KBM-7 (cell line): ENCODE measurements around the gene TMTC1.

Source experiments
- DNase-seq: peaks from one replicate; pipeline ENCODE4 v3.0.0-alpha.2; 2015
- in situ Hi-C: fragments of 300-500 bp; cut with MboI; formaldehyde crosslinking; loops from 2 replicates; pipeline ENCODE4 v1.14.3; 2020; ENCODE audit warnings: low sequenced_read_pairs, low pct_unique_long_range_greater_than_20kb, mixed read lengths

TMTC1 gene

DNA sequence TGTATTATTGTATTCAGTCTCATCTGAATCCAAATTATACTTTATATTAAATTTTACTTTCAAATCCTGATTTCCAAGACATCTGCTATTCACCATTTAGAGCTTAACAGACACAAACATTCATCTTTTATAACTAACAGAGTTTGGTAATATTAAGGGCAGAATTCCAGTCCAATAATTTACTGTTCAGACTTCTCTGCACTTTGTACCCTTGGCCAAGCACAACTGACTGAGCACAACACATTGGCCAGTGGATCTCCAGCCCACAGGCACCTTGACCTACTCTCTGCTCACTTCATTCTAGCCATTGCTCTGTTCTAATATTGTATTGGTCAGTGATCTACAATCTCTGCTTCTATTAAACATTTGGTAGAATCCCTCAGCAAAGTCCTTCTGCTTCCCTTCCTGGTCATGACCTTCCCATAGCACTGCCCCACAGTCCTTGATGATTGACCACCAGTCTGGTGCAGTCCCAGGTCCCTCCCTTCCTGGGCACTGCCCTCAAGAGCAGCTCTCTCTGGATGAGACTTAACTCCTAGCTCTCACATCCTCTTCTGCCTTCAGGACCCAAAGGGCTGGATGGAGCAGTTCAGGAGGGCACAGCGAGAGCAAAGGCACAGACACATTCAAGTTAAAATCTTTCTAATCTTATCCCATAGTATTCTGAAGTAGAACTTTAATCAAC lies 188.5 kb downstream of the TMTC1 start:
- no peak for DNase-seq
- in situ Hi-C loops = no loop called here

DNA sequence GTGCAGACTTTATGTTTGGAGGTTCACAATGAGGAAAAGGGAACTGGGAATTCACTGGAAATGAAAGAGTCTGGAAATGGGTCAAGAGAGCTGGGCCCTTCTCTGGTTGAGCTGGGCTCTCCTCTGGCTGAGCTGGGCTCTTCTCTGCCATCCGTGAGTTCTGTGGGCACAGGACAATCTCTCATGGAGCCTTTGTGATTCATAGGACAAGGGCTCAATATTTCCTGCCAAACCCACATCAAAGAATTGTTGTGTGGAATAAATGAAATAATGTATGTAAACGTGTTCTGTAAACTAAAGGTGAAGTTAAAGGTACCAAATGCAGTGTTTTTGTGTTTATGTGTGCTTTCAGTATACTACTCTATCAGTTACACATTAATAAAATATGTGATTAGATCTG lies 190.7 kb downstream of the TMTC1 start:
- in situ Hi-C loops = no loop called here
- no peak for DNase-seq

DNA sequence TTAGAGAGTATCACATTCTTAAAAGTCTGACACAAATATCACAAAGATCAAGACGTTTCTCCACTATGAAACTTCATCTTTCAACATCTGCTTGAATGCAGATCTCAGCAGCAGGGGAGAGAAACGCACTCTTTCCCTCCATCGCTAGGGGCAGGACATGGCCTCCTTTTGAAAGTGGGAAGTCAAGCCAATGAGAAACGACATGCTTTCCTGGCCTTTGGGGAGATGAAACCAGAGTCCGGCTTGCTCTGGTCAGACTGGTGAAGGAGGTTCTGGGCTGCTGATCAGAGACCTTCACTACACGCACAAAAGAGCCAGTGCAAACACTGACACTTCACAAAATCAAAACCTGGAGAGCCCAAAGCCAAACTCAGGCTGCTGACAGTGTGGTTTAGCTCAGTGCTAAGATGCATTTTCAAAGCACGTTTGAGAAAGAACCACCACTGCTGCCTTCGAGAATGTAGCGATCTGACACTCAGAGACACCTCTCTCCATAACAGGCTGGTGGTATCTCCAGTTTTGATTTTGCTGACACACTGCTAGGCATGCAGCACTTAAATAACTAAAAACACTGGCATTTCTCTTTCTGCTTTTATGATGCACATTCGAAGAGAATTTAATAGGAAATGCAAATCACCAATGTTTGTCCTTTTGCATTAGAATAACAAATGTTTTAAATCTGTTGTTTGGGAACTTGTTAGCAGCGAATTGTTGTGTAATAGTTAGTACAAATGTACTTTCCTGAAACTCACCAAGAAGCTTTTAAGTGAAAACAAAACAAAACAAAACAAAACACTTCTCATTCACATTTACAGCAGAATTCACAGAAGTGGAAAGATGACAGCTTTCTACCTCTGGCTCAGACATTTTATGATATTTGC lies 192.4 kb downstream of the TMTC1 start:
- in situ Hi-C loops = no loop called here
- DNase-seq = no peak

DNA sequence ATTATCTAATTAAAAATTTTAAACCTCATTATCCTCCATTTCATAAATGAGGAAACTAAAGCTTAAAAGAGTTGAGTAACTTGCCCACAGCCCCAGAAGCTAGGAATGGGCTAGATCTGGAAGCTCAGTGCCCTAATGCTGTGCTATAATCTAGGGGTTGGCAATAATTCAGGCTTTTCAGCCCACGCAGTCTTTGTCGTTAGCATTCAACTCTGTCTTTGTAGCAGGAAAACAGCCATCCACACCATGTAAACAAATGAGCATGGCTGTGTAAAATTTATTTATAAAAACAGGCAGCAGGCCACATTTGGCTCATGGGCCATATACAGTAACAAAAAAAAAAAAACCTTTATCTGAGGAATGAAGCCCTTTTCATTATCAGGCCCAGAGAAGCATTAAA lies 193.9 kb downstream of the TMTC1 start:
- no peak for DNase-seq
- in situ Hi-C loops = no loop called here

DNA sequence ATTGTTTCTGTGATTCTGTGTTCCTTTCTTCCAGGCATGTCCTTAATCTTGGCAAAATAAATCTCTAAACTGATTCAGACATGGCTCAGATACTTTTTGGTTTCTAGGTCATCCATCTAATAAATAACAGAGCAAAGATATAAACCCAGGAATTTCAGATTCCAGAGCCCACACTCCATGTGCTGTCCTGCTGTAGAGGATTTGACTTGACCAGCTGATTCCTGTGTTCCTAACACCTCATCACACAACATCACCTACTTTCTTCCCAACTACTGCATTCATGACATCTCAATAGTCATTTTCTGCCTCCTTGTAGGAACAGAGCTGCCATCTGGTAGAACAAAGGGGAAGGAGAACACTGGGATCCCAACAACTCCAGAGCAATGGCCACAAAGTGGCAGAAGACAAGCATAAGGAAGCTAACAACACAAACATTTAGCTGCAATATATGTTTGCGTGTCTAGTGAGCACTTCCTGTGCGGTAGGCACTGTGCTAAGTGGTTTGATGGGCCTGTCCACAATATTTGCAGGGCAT lies 194.4 kb downstream of the TMTC1 start:
- in situ Hi-C loops = no loop called here
- no peak for DNase-seq

DNA sequence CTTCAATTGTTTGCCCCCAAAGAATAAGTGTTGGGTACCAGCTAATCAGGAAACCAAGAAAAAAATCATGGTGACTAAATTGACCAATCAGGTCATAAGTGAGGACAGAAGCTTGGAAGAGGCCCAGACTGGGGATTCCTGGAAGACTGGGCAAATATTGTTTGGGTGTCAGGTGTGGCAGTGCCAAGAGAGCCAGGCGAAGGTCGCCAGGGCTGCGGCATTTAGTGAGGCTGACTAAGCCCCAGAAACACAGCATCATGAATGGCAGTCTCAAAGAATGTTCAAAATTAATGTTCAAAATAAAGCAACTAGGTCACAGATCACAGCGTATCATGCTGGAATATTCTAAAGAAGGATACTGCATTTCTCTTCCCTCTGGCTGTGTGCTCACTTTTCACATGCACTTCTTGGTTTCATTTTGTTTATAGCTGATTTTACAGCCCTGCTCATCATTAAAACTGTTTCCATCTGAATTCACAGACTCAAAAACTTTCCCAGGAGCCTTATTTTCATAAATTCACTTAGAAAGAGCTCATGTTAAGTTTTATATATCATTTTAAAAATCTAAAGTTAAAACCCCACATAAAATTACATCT lies 201.0 kb downstream of the TMTC1 start:
- in situ Hi-C loops = no loop called here

DNA sequence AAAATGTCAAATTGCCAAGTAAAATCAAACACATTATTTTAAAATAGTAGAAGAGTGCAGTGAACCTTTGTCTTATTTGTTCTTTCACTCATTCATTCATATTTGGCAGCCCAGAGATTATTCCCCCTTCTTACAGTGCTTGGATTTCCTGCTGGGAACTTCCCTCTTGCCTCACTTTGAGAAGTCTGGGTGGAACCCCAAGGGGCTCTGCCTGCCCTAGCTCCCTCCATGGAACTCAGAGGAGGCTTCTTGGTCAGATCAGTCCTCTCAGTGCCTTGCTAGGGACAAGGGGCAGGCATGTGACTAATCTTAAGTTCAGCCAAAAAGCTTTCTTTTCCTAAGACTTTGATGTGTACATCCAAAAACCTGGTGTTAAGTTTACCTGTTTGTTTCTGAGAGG lies 201.6 kb downstream of the TMTC1 start:
- in situ Hi-C loops = no loop called here
- no peak for DNase-seq

More for the DNA sequence above, 201.0 kb downstream of the TMTC1 start:
- DNase-seq = no peak

DNA sequence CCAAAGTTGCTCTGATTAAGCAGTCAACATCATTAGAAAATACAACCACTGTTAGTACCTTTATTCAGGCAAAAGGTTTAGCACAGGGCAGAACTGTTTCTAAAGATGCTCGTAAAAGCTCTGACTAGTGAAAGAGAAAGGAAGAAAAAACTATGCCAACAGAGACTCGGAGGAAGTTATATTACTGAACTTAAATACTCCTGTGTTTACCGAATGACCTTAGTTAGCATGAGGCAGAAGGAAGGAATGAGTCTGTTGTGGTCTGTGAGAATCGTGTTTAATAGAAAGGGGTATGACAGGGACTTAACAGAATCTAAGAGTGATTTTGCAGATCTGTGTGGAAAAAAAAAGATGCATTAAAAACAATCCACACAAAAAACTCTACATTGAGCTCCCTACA lies 202.1 kb downstream of the TMTC1 start:
- in situ Hi-C loops = no loop called here
- DNase-seq = no peak

DNA sequence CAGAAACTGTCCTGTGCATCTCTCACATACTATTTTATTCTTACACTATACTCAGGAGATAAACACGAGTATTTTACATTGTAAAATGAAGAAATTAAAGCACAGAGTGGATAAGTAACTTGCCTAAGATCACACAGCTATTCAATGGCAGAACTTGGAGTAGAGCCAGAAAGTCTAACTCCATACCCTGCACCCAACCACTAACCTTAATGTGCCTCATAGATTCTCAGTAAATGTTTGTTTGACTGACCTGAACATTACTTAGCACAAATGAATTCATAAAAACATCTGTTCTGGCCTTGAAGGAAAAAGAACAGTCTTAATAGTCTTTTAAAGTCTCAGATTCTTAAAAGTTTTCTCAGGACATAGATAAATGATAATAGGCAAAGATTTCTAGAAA lies 202.8 kb downstream of the TMTC1 start:
- DNase-seq = no peak
- in situ Hi-C loops = no loop called here

DNA sequence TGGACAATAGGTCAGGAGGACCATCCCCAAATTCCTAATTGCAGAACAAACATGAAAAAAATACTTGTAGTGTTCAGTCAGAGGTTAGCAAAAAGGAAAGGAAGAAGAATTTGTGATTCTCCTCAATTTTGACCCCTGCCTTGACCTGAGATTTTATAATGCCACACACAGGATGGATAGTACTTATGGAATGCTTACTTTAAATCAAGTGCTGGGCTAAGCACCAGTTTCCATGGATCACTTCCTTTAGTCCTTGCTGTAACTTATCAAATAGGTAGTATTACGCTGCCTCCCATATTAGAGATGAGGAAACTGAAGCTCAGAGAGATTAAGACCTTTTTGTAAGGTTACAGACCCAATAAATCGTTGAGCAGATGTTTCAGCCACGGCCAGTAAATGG lies 205.0 kb downstream of the TMTC1 start:
- DNase-seq = no peak
- in situ Hi-C loops = no loop called here

DNA sequence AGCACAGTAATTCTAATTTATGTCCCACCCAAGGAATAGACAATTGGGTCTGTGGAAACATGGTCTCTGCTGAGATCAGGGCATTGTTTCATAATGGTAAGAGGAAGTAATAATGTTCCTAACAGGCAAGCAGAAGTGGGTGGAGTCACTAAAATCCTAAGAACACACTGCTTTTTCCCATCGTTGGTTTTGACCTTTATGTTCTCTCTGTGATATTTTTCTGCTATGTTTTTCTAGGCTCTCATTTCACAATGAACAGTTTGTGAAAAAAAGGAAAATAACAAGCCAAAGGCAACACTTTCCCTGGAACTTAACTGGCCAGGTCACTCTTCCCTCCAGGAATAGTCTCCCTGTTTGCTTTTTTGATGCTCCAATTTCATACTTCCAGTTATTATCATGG lies 205.7 kb downstream of the TMTC1 start:
- in situ Hi-C loops = no loop called here
- no peak for DNase-seq

DNA sequence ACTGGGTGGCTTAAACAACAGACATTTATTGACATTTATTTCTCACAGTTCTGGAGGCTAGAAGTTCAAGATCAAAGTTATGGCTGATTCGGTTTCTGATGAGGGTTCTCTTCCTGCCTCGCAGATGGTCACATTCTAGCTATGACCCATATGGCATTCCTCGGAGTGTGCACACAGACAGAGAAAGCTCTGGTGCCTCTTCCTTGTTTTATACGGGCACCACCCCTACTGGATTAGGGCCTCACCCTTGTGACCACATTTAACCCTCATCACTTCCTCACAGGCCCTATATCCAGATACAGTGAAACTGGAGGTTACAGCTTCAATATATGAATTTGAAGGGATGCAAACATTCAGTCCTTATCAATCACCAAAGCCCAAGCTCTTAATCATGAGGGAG lies 209.2 kb downstream of the TMTC1 start:
- in situ Hi-C loops = loop anchor here (25.0 kb wide), 1 partner anchor 1263 kb away; no protein-coding TSS in a partner anchor
- DNase-seq = no peak

DNA sequence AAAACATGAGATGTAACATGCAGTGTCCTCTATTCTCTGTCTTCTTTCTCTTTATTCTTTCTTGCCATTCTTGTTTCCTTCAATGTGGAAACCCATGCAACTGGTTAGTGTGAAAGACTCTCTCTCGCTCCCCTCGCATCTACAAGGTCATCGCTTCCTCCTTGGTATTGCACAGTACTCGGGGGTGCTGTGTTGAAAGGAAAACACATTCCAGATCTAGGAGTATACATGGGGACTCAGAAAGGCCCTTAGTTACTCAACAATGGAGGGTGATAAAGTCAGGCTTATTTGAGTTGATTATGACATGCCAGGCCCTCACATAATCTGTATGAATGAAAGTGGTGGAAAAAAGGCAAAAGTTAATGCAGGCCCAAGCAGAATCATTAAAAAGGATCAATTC lies 210.8 kb downstream of the TMTC1 start:
- DNase-seq = no peak

DNA sequence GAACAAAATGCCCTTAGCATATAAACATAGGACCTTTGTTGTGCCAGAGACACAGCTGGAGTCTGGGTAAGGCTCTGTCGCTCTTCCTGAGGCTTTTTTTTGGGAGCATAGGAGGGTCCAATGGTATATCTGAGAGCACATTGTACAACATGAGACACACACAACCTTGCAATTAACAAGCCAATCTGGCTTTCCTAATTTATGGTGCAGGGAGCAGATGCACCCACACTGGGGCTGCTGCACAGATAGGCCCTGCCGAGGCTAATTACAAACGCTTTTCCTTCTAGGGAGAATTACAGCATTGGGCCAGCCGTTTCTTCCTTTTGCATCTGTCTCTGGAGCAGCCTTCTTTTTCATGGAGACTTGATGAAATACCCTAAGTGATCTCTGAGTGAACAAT lies 211.3 kb downstream of the TMTC1 start:
- in situ Hi-C loops = loop anchor here (25.0 kb wide), 1 partner anchor 1265 kb away; no protein-coding TSS in a partner anchor
- DNase-seq = no peak

More for the DNA sequence above, 210.8 kb downstream of the TMTC1 start:
- in situ Hi-C loops = loop anchor here (25.0 kb wide), 1 partner anchor 1264 kb away; no protein-coding TSS in a partner anchor

DNA sequence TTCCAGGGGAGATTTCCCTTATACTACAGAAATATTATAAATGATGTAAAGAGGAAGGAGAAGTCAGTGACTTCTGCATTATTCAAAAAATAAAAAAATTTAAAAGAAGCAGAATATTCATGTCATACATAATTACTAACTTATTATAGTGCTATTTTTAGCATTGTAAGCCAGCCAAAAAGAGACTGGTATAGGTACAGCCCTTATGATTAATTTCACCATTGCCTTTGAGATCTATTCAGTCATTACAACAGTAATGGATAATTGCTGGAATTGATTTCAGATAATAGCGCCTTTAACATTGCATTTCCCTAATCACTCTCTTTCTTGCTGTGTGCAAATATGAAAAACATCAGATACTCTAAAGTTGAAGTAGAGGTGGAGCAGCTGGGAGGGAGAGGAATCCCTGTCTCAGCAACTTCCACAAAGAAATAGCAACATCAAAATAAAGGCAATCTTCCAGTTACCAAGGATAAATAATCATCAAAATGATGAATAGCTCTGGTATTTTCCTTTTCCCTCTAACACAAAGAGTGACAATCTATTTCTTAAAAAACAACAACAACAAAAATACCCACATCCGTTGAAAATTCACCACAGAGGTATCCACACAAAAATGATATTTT lies 214.5 kb downstream of the TMTC1 start:
- in situ Hi-C loops = loop anchor here (25.0 kb wide), 1 partner anchor 1268 kb away; no protein-coding TSS in a partner anchor
- DNase-seq = no peak

DNA sequence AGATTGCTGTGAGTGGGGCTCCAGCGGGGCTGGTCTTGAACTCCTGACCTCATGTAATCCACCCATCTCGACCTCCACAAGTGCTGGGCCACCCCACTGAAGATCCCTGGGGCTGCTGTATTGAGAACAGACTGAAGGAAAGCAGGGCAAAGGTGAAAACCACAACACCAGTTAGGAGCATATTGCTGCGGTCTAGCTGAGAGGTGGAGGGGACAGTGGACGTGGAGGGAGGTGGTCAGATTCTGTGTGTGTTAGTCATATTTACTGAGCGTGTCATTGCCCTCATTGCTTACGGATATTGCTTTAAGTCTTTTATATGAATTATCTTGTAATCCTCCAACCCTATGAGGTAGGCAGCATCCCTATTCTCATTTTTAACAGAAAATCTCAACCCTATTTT lies 217.3 kb downstream of the TMTC1 start:
- in situ Hi-C loops = loop anchor here (25.0 kb wide), 1 partner anchor 1271 kb away; no protein-coding TSS in a partner anchor
- DNase-seq = no peak

DNA sequence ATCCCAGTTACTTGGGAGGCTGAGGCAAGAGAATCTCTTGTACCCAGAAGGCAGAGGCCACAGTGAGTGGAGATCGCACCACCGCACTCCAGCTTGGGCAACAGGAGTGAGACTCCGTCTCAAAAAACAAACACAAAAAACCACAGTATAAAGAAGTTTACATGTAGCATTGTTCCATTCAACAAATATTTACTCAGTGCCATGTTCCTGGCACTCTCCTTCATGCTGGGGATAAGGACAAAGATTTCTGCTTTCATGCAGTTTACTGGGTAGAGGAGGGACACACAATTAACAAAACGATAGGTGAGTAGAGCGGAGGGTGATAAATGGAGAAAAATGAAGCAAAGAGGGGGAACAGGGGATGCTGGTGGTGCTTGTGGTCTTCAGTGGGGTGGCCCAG lies 218.0 kb downstream of the TMTC1 start:
- DNase-seq = no peak
- in situ Hi-C loops = loop anchor here (25.0 kb wide), 1 partner anchor 1272 kb away; no protein-coding TSS in a partner anchor

DNA sequence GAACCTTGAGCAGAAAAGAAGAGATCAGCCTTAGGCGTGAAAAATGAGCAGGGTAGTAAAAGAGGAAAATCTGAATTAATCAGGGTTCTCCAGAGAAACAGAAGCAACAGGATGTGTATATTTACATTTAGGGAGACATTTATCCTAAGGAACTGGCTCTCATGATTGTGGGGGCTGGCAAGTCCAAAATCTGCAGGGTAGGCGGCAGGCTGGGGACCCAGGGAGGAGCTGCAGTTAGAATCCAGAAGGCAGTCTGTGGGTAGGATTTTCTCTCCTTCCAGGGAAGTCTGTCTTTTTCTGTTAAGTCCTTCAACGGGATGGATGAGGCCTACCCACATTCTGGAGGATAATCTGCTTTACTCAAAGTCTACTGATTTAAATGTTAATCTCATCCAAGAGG lies 218.8 kb downstream of the TMTC1 start:
- DNase-seq = no peak
- in situ Hi-C loops = loop anchor here (25.0 kb wide), 1 partner anchor 1272 kb away; no protein-coding TSS in a partner anchor

DNA sequence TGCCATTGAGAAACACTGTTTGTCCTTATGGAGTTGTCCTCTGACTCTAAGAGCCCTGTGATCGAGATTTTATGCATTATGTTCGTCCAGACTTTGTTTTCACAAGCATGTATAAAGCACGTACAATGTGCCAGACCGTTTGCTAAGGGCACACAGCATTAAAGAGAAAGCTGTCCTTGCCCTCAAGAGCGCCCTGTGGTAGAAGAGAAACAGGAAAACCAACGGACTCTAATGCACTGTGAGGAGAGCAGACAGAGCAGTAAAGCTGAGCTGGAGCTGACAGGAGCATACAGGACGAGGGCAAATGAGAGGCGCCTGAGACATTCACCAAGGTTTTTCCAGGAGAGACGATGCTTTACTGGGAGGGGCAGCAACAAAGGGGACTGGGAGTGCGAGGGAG lies 220.1 kb downstream of the TMTC1 start:
- in situ Hi-C loops = loop anchor here (25.0 kb wide), 1 partner anchor 1274 kb away; no protein-coding TSS in a partner anchor
- no peak for DNase-seq
